ENCODE data around the gene NOXA1. TPM values are rescaled to one million over a fixed set of nuclear protein-coding genes. Genes with fewer than 3 reads are reported as not detected.
"Not testable (repeated sequence)": the region's sequence is repeated elsewhere in the genome, so short reads cannot be mapped to it uniquely, and the experiment has no call there.

NOXA1 gene
- total RNA-seq, 1 experiment from 2014 or later: 0.28 TPM

GRCh38 chr9:137408651-137409405, 14.4 kb upstream of the NOXA1 start:
- Histone ChIP-seq H3K27ac (ENCODE audit: low read depth, low read length, poor library complexity, severe bottlenecking) (no peak overlapping the region), H3K27me3 (replicated peaks; ENCODE audit: insufficient read depth, low read depth, low read length, poor library complexity) (no peaks in the 10 kb centered on the region), H3K4me1 (ENCODE audit: insufficient read depth, low read length, poor library complexity, severe bottlenecking) (peaks cover 27% of the 10 kb centered on the region), H3K36me3 (ENCODE audit: insufficient read depth, low read length, poor library complexity, severe bottlenecking) (no peaks in the 10 kb centered on the region), H3K9me3 (ENCODE audit: low read depth, low read length, poor library complexity, severe bottlenecking) (no peaks in the 10 kb centered on the region), H3K4me3 (ENCODE audit: low read depth, low read length, poor library complexity, severe bottlenecking) (no peak overlapping the region)
- no peak for DNase-seq (ENCODE audit: low spot score)
- POLR2A ChIA-PET (ENCODE audit: low non-redundant PET): interaction anchor here (0.8 kb wide), 1 partner anchor 304 kb away, joined by 3 read pairs; no protein-coding TSS in a partner anchor
- TF ChIP-seq CTCF (conservative IDR thresholded peaks at IDR 0.05; ENCODE audit: low read depth, low read length) (no peak), EZH2 (IDR thresholded peaks at IDR 0.05; ENCODE audit: borderline replicate concordance, low read depth, low read length, poor library complexity, severe bottlenecking) (no peak)
- BruUV-seq (replicated peaks): no TSS peak
- CTCF ChIA-PET: no interaction called here
- intact Hi-C loops (cut with micrococcal nuclease; ENCODE audit: unreplicated experiment): loop anchor here (2.0 kb wide), 1 partner anchor 114 kb away; no protein-coding TSS in a partner anchor

DNA sequence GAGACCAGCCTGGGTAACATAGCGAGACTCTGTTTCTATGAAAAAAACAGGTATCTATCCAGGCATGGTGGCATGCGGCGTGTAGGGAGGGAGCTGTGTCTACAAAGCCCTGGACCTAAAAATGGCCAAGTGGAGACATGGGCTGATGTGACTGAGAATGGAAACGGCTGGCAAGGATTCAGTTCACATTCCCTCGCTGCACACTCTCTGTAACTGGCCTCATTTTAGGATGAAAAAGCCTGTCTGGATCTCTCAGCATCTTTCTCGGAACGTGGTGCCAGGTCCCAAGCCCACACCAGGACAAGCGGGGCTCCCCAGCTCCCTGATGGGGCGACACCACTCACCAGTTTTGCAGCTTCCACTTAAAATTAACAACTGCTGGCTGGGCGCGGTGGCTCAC, 13.7 kb upstream of the NOXA1 start:
- TF ChIP-seq EZH2 (IDR thresholded peaks at IDR 0.05; ENCODE audit: borderline replicate concordance, low read depth, low read length, poor library complexity, severe bottlenecking) (no peak), CTCF (conservative IDR thresholded peaks at IDR 0.05; ENCODE audit: low read depth, low read length) (no peak)
- intact Hi-C loops (cut with micrococcal nuclease; ENCODE audit: unreplicated experiment): loop anchor here (2.0 kb wide), 1 partner anchor 115 kb away; no protein-coding TSS in a partner anchor
- no peak overlapping the region for H3K27ac ChIP-seq (ENCODE audit: low read depth, low read length, poor library complexity, severe bottlenecking)
- BruUV-seq (replicated peaks): no TSS peak
- ChIA-PET POLR2A (ENCODE audit: low non-redundant PET) (interaction anchor here (0.8 kb wide), 1 partner anchor 305 kb away, joined by 3 read pairs; no protein-coding TSS in a partner anchor), CTCF (no interaction called here)
- H3K9me3 ChIP-seq (ENCODE audit: low read depth, low read length, poor library complexity, severe bottlenecking): no peaks in the 10 kb centered on the region
- no peak overlapping the region for H3K4me3 ChIP-seq (ENCODE audit: low read depth, low read length, poor library complexity, severe bottlenecking)
- H3K36me3 ChIP-seq (ENCODE audit: insufficient read depth, low read length, poor library complexity, severe bottlenecking): no peaks in the 10 kb centered on the region
- DNase-seq (ENCODE audit: low spot score): no peak
- H3K4me1 ChIP-seq (ENCODE audit: insufficient read depth, low read length, poor library complexity, severe bottlenecking): peaks cover 27% of the 10 kb centered on the region
- no peaks in the 10 kb centered on the region for H3K27me3 ChIP-seq (replicated peaks; ENCODE audit: insufficient read depth, low read depth, low read length, poor library complexity)

DNA sequence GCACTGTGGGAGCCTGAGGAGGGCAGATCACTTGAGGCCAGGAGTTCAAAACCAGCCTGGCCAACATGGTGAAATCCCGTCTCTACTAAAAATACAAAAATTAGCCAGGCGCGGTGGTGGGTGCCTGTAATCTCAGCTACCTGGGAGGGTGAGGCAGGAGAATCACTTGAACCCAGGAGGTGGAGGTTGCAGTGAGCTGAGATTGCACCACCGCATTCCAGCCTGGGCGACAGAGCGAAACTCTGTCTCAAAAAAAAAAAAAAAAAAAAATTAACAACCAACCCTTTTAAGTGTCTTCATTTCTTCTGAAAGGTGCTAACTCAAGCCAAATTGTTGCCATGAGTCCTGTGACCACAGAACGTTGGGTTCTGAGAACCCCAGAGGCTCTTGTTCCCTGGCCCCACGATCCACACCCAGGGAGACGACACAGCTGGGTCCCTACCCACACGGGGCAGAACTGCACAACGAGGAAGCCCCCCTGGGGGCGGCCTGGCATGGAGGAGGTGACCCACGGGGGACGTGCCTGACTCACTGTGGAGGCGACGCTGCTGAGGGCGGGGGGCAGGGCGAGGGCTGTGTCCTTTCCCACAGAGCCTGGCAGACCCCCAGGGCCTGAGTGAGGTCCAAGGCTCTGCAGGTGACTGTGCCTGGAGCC, 12.8 kb upstream of the NOXA1 start:
- intact Hi-C loops (cut with micrococcal nuclease; ENCODE audit: unreplicated experiment); BruUV-seq (replicated peaks); DNase-seq (ENCODE audit: low spot score); H3K9me3 ChIP-seq (ENCODE audit: low read depth, low read length, poor library complexity, severe bottlenecking); H3K4me3 ChIP-seq (ENCODE audit: low read depth, low read length, poor library complexity, severe bottlenecking); H3K27ac ChIP-seq (ENCODE audit: low read depth, low read length, poor library complexity, severe bottlenecking); CTCF ChIA-PET; H3K27me3 ChIP-seq (replicated peaks; ENCODE audit: insufficient read depth, low read depth, low read length, poor library complexity); POLR2A ChIA-PET (ENCODE audit: low non-redundant PET); H3K36me3 ChIP-seq (ENCODE audit: insufficient read depth, low read length, poor library complexity, severe bottlenecking): not testable (repeated sequence)
- H3K4me1 ChIP-seq (ENCODE audit: insufficient read depth, low read length, poor library complexity, severe bottlenecking): peaks cover 27% of the 10 kb centered on the region
